ENCODE measurements around the gene MEI4.

DNA sequence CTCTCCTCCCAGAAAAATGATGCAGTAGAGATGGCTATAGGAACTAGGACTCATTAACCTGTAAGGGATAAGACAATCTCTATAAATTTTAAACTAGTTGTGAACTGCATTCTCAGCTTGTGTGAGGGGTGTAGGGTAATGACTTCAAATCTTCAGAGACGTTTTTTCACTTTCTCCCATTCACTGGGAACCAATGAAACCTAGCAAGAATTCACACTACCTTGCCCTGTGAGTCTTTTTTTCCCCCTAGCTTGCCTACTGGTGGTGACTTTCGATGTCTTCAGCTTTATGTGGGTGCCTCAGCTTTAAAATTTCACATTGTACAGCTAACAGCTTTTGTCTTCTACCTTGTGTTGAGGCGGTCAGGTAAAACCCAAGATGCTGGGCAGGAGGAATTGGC lies 192.0 kb downstream of the MEI4 start:
- TF ChIP-seq, protein P1, sequence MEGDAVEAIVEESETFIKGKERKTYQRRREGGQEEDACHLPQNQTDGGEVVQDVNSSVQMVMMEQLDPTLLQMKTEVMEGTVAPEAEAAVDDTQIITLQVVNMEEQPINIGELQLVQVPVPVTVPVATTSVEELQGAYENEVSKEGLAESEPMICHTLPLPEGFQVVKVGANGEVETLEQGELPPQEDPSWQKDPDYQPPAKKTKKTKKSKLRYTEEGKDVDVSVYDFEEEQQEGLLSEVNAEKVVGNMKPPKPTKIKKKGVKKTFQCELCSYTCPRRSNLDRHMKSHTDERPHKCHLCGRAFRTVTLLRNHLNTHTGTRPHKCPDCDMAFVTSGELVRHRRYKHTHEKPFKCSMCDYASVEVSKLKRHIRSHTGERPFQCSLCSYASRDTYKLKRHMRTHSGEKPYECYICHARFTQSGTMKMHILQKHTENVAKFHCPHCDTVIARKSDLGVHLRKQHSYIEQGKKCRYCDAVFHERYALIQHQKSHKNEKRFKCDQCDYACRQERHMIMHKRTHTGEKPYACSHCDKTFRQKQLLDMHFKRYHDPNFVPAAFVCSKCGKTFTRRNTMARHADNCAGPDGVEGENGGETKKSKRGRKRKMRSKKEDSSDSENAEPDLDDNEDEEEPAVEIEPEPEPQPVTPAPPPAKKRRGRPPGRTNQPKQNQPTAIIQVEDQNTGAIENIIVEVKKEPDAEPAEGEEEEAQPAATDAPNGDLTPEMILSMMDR (IDR thresholded peaks at IDR 0.05) = no peak
- TF ChIP-seq EZH2 (IDR thresholded peaks at IDR 0.05; ENCODE audit: borderline replicate concordance, insufficient read depth, low read depth, low read length, poor library complexity, severe bottlenecking) = no peak

Measured in B cell (primary cell).